Activated CD4-positive, alpha-beta T cell treated with anti-CD3 and anti-CD28 coated beads, Interleukin-2, amount 50 U/mL, for 24 hours (primary cell): ENCODE results near the gene SLC47A2.

Experiments used
- DNase-seq, 2 donors: peaks; one replicate each; pipeline ENCODE4 v3.0.0-alpha.2; 2020; ENCODE audit warnings: low read depth in 1 of 2, low spot score in 1 of 2

The SLC47A2 gene

DNA sequence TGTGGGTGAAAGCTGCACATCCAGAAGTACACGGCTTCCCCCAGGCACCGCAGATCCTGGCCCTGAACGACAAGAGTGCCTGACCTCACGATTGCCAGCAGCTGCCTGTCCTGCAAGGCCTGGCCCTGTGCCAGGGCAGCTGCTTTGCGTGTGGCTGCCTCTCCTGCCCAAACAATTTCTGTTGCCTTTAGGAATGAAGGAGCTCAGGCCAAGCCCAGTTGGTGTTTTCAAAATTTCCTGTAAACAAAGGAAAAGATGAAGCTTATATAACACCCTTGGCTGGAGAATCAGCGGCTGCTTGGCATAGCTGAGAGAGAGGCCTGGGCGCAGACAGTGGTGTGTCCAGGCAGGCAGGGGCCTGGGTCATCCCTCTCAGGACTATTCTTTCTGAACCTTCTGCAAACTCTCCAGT, 11.7 kb upstream of the SLC47A2 start:
- no peak for DNase-seq

DNA sequence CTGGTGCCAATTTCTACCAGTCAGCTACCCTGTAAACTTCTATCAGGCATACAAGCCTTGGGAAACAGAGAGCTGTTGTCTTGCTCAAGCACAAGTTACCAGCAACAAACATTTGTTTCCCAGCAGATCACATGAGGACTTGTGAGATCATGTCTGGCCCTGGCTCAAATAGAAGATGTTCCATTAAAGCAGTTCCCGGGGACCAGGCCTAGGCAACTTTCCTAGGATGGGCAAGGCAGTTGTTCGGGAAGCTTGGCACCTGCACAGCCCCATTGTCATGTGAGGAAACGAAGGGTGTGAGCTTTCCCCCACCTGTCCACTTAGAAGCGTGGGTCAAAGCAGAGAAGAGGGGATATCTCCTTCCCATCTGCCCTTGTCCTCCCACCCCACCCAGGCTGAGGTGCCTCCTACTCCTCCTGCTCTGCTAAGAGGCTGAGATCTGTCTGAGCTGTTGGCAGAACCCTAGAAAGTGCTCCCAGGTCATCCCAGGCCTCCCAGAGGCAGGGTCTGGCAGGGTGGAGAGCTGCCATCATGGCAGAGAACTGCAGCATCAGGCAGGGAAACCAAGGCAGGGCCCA, 11.2 kb upstream of the SLC47A2 start:
- no peak for DNase-seq

DNA sequence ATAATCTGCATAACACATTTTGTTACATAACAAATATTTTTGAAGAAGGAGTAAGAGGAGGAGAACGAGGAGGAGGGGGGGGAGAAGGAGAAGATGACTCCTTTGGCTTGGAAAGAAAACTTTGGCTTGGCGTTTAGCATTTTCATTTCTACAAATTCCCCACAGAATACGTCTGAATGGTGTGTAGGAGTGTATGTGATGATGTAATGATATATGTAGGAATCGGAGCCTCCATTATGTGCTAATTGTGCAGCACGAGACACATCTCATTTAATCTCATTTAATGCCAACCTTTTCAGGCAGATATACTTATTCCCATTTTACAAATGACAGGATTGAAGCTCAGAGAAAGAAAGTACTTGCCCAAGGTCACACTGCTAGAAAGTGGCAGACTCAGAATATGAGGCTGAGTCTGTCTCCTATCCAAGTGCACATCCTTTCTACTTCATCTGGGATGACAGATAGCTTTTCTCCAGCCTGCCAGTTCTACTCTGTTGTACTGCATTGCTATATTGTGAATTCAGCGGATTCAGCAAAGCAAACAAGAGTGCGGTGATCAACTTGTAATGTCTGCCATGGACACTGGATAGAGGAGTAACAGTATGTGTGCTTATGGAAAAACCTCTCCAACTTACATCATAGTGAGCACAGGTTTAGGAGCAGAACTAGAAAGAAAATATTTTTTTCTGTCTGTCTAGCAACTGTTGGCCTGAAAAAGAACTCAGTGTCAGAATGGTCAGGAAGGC, 10.4 kb upstream of the SLC47A2 start:
- DNase-seq = no peak

GRCh38 chr17:19725486-19725885, 9.1 kb upstream of the SLC47A2 start:
- DNase-seq = no peak

- DNase-seq = peak; percentile 21
Measured at GRCh38 chr17:19724501-19725420, 8.4 kb upstream of the SLC47A2 start.

- DNase-seq = no peak
Measured at GRCh38 chr17:19723964-19724363, 7.6 kb upstream of the SLC47A2 start.

- no peak for DNase-seq
Measured at GRCh38 chr17:19720631-19721426, 4.4 kb upstream of the SLC47A2 start.

GRCh38 chr17:19720210-19720475, 3.8 kb upstream of the SLC47A2 start:
- no peak for DNase-seq

DNA sequence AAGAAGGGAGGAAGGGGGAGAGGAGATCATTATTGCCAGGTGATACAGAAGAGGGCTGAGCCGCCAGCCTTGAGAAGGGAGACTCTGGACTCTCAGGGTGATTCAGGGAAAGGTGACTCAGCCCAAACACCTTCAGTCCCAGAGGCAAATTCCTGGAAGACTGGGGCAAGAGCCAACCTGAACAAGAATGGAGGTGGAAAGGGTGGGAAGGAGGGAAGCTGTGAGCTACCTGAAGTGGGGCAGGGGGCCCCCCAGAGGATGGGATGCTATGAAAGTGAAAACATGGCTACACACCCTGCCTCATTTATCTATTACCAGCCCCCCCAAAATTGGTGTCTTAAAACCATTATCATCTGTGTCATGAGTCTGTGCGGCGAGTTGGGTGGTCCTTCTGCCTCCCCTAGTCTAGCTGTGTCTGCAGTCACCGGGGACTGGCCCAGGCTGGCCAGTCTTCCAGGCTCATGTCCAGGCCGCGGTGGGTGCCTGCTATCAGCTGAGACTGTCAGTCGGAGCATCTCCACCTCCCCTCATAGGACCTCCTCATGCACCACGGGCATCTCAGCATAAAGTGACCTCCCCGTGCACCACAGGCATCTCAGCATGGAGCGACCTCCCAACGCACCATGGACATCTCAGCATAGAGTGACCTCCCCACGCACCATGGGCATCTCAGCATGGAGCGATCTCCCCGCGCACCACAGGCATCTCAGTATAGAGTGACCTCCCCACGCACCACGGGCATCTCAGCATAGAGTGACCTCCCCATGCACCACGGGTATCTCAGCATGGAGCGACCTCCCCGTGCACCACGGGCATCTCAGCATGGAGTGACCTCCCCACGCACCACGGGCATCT, 3.2 kb upstream of the SLC47A2 start:
- no peak for DNase-seq

DNA sequence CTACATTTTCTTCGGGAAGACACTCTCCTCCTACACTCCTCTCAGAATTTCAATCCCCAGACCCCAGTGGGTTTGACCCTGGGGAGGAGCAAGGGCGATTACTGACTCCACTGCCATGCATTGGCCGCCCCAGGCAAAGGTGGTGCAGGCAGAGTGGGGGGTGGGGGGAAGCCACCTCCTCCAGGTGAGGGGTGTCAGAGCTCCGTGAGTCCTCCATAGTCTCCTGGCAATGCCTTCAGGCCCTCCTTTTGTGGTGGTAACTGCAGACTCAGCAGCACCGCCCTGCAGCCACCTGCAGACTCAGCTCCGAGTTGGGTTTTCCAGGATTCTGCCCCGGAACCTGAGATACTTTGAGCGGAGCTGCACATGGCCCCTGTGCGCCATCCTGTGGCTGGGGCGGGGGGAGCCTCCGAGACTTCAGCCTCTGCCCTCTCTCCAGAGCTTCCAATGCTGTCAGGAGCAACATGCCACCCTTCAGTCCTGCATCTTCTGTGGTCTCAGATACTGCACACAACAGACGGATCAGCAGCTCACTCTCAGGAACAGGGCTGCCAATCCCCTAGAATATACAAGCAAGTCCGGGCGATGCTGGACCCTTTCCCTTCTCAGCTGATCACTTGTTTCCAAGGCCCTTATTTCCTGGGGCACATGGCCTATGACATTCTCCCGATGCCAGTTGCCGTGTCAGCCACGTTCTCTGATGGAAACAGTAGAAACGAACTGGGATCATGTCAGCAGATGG, 2.4 kb upstream of the SLC47A2 start:
- DNase-seq = no peak

GRCh38 chr17:19718041-19718612, 1.7 kb upstream of the SLC47A2 start:
- DNase-seq = no peak

DNA sequence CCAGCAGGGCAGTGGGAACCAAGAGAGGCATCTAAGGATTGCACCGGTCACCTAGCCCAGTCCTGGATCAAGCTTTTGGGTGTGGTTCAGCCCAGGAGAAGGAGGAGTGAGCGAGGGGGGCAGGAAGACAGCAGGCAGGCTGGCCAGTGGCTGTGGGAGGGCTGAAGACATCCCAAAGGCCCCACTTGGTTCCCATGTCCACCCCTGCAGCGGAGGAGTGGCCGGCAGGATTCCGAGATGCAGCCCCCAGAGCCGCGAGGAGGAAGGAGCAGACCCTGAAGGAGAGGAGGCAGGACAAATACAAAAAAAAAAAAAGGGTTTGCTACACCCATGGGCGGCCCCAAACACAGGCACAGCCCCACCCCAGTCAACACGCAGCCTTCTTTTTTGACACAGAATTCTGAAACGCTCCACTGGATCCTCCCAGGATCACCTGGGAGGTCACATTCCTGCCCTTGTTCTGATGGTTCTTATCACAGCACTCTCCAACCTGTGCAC, 1.1 kb upstream of the SLC47A2 start:
- no peak for DNase-seq

GRCh38 chr17:19717031-19717360, 612 bp upstream of the SLC47A2 start:
- DNase-seq = no peak

DNA sequence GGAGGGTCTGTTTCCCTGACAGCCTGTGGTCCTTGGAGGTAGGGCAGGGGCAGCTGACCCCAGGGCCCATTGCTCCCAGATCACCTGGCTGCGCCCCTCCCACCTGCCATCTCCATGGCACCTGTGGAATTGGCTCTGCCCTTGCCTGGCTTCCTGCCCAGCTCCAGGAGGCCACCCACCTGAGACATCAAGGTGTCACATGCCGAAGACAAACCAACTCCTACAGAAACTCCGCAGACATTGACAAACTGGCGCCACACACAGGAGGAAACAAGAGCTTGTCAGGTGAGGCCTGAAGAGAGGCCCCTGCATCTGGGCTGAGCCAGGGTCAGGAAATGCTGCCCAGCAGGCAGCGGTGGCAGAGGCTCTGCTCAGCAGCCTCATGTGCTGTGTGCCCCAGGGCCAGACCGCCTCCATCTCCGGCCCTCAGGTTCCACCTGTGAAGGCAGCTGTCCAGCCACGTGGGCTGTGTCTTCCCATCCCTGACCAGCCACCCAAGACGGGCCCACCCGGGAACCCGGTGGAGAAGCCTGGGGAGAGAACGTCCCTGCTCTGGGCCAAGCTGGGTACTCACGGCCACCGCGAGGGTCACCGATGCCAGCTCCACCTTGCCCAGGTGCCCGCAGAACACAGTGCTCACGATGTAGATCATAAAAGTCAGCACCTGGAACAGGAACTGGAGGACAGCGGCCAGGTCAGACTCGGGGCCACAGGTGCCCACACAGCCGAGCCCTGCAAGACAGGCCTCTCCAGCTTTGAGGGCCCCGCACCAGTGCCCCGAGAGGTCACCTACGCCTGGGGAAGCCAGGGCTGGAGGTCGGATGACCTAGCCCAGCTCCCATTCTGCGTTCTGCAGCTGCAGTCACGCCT, 1.6 kb downstream of the SLC47A2 start:
- no peak for DNase-seq

- DNase-seq = no peak
Measured at GRCh38 chr17:19713901-19714361, 2.5 kb downstream of the SLC47A2 start.

DNA sequence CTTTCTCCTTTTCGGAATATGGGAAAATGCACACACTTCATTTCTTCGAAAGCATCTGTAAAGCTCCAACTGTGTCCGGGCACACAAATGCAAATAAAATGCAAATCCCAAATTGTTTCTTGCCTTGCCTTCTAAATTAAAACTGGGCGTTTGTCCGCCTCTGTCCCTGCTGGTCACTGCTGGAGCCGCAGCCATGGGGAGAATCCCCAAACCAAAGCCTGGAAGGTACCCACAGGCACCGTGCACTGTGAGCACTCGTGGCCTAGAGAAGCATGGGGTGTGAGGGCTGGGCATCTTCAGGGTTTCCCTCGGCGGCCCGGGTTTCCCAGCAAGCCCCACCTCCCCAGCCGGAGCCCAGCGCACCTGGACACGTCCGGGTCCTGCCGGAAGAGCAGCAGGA, 2.9 kb downstream of the SLC47A2 start:
- no peak for DNase-seq

- no peak for DNase-seq
Measured at GRCh38 chr17:19712436-19713004, 3.9 kb downstream of the SLC47A2 start.

DNA sequence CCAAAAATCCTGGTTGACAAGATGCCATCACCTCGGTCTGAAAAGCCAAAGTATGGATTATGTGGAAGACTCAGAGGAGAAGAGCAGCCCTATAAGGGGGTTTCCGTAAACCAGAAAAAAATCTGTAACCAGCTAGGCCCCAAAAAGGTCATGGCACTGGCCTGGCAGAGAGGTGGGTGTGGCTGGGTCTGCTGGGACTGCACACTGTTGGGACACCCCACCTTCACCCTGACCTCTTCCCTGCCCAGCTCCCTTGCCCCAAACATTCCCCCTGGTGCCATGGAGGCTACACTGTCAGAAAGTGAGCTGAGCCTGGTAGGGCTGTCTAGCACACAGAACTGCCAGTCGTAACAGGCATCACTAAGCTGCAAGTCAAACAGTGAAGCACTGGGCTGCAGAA, 6.5 kb downstream of the SLC47A2 start:
- no peak for DNase-seq
